HG03565 (cell line): ENCODE results near the gene ATRNL1.

Source experiments
- ATAC-seq: cut with Tn5 transposase; IDR thresholded peaks from one replicate; pipeline ENCODE4 v1.9.1; 2021; ENCODE audit warnings: mild to moderate bottlenecking, moderate library complexity; ENCODE audit not compliant: unreplicated experiment

Gene ATRNL1

GRCh38 chr10:115936926-115937767, 844.0 kb downstream of the ATRNL1 start:
- ATAC-seq, result no peak

DNA sequence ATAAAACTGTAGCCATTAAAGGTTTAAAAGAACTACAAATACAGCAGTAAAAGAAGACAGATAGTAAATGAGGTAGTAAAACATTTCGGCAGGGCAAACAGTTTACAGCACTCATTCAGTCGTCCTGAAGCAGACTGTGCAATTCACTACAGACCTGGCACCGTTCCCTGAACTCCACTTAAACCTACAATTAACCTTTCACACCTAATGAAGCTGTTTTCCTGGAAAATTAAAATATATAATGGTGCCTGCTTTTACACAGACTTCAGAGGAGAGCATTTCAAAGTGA, 844.5 kb downstream of the ATRNL1 start:
- no peak for ATAC-seq

GRCh38 chr10:115939101-115939854, 846.1 kb downstream of the ATRNL1 start:
- ATAC-seq, result no peak

- ATAC-seq, result no peak
These were observed 848.2 kb downstream of the ATRNL1 start for GRCh38 chr10:115941361-115941771.

GRCh38 chr10:115942101-115942500, 848.9 kb downstream of the ATRNL1 start:
- ATAC-seq, result no peak

DNA sequence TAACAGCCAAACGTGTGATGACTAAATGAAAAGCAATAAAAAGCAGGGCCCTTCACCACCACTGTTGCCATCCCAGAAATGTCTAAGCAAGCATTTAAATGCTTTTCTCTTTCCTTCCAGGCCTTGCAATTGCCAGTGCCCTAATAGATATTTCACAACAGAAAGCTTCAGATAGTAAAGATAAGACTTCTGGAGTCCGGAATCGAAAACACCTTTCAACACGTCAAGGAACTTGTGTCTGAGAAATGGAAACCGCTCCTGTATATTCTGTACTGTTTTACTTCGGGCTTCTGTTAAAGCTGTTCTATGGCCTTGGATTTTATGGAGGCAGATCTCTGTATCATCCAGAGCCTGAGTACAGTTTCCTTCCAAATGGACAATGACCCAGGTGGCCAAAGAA, 851.4 kb downstream of the ATRNL1 start:
- no peak for ATAC-seq

- no peak for ATAC-seq
These were observed 852.7 kb downstream of the ATRNL1 start for GRCh38 chr10:115945701-115946445.

DNA sequence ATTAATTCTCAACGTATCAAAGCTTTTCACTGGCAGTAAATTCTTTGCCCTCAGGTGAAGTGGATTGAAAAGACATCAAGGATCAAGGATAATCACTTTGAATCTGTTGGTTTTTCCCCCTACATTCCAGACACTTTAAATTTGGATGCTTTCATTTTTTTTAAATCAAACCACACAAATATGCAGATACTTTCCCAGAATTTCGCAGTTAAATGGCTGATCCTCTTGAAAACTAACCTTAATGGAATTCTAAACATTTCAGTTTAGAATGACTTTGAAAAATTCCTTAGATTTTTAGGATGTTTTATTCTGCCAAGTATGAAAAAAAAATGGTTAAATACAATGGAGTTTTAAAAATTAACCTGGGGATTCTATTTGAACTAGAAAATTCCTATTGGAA, 853.9 kb downstream of the ATRNL1 start:
- ATAC-seq, result no peak

- ATAC-seq, result no peak
These were observed 855.3 kb downstream of the ATRNL1 start for GRCh38 chr10:115948465-115948864.

DNA sequence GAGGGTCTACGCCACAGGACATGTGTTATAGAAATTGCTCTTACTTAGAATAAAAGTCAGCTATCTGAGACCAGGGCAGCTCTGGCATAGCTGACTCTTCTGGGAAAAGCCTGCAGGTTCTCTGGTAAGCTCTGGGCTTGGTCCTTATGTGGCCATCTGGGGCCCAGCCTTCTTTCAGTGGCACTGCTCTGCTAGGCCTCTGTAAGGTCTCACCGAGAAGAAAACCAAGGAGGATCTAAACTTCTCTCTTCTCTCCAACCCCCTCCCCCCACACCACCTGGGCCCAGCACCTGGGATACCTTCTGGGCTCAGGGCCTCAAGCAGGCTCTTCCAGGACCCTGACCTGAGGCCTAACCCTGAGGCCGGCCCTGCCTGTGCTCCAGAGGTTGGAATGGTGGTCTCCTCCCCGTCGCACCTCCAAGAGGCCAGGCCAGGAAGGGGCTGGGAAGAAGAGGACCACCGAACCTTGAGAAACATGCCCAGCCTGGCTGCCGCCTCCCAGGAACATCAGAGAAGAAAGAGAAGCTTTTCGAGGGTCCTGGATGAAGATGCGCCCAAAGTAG, 856.2 kb downstream of the ATRNL1 start:
- ATAC-seq, result no peak

DNA sequence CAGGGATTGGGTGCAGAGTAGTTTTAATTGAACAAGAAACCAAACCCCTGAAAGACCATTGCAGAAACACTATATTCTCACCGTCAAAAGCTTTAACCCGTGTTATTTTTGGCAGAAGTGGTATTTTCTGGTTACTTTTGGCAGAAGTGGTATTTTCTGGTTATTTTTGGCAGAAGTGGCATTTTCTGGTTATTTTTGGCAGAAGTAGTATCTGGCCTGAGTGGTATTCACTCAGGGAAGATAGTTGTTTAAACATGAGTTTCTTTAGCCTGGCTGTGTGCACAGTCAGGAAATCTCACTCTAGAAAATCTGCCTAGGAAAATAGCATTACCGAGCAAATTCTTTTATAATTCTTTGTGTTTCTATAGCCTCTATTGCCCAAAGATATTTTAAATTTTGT, 857.2 kb downstream of the ATRNL1 start:
- no peak for ATAC-seq

- ATAC-seq, result no peak
These were observed 858.1 kb downstream of the ATRNL1 start for GRCh38 chr10:115951242-115951641.

DNA sequence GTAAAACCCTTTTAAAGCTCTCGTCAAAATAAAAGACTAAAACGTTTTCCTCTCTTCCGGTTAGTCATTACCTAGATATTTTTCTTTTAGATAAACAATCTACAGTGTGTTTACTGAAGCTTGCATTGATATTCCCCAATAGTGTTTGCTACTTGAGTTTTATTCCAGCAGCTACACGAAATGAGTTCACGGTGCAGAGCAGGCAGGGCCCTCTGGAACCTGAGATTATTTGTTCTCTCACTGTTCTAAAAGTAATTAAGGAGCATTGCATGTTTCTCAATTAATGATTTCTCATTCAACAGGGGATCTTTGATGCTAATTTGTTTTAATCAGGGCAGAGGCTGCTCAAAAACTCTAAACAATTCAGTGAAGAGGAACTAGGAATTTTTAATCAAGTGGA, 860.1 kb downstream of the ATRNL1 start:
- ATAC-seq, result no peak

DNA sequence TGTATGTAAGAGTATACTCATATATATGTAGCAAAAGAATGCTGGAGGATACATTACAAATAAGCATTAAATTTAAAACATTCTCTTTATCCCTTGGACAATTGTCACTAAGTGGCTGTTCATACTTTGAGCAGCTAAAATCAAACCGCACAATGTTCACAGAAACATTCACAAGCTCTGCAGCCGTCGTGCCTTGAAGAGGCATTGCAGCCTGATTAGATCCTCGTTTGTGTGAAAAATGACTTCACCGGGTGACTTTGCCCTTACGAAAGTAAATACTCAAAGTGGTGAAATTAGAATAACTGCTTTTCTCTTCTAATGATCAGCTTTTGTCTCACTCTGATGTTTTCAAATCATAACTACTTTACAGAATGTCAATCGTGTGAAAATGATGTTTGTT, 860.8 kb downstream of the ATRNL1 start:
- ATAC-seq, result no peak

- no peak for ATAC-seq
These were observed 863.3 kb downstream of the ATRNL1 start for GRCh38 chr10:115956225-115957011.

- no peak for ATAC-seq
These were observed 863.8 kb downstream of the ATRNL1 start for GRCh38 chr10:115957012-115957399.

- no peak for ATAC-seq
These were observed 864.7 kb downstream of the ATRNL1 start for GRCh38 chr10:115957786-115958442.

DNA sequence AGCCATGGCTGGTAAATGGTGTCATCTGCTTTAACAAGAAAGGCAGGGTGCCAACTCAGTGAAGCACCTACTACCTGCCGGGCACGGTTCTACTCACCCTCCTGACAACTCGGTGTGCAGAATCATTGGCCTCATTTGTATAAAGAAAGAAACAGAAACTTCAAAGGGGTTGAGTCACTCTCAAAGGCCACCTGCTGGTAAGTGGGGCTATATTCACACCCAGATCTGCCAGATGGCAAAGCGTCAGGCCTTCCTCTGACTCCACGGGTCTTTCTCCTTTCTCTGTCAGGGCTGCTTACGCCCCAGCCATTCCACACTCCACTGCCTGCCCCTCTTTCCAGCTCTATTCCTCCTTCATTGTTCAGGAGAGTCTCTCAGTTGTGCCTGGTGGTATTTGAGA, 870.7 kb downstream of the ATRNL1 start:
- no peak for ATAC-seq

DNA sequence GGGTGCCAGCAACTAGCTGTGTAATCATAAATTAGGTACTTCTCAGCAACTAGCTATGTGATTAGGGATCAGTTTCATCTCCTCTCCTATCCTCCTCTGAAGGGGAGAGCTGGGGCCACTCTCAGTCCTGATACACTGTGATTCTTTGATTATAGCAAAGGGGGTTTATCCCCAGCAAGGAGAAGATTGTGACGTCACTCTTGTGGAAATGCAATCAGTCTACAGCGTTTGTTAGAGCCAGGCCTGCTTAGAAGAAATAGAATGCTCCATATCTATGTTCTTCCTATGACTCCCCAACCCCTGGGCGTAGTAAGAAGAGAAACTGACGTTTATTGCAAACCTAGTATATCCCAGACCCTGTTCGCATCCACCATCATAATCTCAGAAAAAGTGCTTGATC, 871.7 kb downstream of the ATRNL1 start:
- ATAC-seq, result no peak

DNA sequence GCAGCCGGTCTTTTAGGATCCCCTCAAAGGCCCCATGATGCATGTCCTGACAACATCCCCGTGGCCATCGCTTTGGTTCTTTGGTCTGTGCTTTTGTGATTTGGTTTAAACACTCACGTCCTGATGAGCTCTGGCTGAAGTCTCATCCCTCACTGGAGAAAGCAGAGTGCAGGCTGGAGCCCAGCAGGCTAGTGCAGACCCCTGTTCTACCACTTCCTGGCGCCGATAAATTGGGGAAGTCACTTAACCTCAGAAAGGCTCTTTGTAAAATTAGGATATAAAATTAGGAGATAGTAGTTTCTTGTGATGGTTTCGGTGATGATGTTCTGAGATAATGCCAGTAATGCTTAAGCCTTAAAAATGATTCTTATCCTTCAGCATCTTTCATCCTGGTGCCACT, 872.2 kb downstream of the ATRNL1 start:
- no peak for ATAC-seq
